Activated CD4-positive, CD25-positive, alpha-beta regulatory T cell (primary cell): ENCODE data around the gene CDC42BPA.

Experiments
- DNase-seq, 4 experiments: peaks; one replicate each; lab custom pipeline; 2025; lab: John Stamatoyannopoulos, UW

CDC42BPA gene

DNA sequence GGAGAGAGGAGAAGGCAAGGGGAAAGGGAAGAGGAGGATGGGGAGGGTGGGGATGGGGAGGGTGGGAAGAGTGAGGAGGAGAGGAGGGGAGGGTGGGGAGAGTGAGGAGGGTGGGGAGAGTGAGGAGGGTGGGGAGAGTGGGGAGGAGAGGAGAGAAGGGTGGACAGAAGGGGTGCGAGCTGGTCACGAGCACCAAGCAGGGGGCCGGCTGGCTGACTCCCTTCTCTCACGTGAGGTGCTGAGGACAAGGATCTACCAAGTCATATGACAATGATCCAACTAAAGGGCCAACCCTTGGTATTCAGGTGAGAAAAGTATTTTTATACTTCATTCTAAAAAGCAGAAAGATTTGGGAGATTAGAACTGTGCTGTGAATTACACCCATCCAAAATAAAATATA is 326.4 kb downstream of the CDC42BPA start:
- DNase-seq, result no peak

DNA sequence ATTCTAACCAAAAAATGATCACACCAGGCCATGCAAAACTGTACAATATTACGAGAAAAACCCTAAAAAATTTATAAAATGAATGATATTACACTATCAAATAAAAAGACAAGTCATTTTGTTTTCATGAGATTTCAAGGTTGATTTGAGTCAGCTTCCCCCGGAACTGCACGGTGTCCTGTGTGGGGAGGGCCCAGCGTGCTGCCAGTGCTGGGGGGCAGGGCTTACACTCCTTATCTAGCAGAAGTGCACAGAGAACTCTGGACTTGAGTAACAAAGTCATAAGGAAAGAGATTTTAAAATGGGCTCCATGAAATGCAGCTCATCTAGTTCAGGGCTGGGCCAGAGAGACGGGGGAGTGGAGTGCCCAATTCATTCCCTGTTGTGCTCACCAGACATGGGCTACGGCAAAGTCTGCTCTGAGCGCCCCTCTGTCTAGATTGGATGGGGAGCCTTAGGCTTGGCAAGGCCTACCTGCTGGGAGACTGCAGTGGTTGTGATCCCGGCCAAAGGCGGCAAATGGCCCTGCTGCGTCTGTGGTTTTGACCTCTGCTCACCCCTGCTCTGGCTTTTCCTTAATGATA is 328.1 kb downstream of the CDC42BPA start:
- DNase-seq, result peak in 3 of 4 experiments; percentile 27 to 44 (median 37)

DNA sequence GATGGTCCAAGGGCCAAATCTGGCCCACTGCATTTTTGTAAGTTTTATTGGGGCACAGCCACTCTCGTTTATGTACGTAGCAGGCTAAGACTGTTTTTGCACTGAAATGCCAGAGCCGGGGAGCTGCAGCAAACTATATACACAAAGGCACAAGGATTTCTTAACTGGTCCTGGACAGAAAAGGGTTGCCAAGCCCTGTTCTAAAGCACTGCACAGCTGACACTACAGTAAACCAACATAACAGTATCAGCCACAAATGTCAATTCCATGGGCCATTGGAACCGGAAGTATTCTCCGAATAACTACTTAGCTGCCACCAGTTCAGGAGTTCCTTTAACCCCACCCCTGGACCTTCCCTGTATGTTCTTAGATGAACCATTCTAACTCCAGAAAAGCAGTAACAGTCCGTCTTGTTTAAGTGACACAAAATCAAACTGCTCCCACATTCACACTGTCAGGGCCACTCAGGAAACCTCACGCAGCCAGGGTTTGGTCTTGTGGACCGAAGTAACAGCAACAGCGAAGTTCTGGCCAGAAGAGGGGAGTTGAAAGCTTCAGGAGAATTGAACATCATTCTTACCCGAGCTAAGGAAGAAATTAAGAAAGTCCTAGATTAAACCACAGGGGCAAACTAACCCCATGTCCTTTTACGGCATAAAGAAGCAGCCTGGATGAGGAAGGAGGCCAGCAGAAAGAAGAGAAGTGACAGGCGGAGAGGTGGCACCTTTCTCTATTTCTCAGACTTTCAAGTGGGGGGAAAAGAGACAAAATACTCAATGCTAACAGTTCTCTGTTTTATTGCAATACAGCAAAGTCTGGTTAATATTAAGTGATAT is 329.0 kb downstream of the CDC42BPA start:
- no peak for DNase-seq

DNA sequence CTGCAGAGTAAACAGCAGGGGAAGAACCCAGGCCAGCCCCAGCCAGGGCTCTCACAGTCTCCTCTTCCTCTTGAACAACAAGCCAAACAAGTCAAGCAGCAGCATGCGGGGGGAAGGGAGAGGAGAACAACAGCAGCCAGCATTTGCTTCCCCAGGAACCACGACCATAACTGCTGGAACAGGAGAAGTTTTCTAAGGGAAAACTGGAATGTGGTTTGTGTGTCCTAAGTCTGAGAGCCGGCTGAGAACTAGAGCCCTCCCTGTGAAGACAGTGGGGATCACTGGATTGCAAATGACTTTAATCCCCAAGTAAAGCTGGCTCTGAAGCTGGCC is 330.0 kb downstream of the CDC42BPA start:
- DNase-seq, result no peak

DNA sequence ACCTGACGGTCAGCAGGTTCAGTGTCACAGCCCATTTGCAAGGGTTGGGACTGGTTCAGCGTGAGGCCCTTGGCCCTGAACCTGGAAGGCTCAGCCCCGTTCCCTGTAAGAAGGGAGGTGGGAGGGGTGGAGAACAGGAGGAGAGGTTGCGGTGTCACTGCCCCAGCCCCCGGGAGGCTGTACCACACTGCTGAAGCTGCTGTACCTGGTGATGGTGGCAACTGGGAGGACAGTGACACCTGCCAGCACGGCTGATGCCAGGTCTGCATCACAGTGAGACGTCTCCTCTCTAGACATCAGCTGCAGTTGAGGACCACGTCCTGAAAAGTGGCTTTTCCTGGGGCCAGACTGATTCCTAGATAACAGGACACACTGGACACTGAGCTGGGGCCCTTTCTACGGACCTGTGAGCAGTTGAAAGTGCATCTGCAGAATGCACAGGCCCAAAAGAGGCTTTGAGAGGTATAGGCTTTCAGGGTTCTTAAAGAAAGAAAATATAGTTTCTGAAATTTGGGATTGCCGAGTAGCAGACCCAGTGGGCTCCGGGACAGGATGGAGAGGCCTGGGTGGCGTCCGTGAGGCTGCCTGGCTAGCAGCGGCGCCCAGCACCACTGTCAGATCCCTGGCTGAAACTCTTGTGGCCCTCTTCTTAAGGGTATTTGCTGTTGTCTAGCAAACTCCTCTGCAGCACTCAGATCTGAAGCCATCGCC is 330.5 kb downstream of the CDC42BPA start:
- no peak for DNase-seq

DNA sequence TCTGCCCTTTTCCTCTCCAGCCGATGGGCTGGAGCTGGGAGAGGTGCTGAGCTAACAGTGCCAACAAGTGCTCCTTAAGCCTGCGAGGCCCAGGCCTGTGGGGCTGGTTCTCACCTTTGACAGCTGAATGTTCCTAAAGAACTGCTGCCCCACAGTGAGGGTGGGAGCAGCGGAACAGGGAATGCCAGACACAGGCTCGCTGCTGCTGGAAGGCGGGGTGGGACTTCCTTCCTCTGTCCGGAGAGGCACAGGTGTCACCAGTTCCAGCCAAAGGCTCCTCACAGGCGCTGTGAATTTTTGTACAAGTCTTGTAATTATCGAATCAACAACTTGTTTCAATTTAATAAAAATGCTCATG is 331.1 kb downstream of the CDC42BPA start:
- DNase-seq, result no peak

DNA sequence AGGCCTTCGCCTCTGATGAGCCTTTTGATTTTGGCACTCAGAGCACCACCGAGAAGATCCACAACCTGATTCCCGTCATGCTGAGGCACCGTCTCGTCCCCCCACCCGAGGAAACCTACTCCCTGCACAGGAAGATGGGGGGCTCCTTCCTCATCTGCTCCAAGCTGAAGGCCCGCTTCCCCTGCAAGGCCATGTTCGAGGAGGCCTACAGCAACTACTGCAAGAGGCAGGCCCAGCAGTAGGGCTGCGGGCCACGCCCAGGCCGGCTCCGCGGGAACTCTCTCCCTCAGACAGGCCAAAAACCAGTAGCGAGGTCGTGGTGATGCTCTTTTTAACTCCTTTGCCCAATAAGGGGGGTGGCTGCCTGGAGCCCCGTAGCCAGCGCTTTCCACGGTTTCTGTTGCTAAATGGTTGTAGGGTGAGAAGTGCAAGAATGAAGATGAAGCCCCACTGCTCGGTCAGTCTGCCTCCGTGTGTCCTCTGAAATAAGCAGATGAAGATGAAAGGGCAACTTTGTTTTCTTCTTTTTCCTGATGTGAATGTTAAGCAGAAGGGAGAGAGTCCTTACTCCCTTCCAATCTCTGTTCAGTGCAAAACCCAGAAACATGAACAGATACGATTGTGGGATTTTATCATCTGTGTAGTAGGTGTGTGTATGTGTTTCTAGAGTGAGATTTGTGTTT is 331.7 kb downstream of the CDC42BPA start:
- DNase-seq, result no peak

DNA sequence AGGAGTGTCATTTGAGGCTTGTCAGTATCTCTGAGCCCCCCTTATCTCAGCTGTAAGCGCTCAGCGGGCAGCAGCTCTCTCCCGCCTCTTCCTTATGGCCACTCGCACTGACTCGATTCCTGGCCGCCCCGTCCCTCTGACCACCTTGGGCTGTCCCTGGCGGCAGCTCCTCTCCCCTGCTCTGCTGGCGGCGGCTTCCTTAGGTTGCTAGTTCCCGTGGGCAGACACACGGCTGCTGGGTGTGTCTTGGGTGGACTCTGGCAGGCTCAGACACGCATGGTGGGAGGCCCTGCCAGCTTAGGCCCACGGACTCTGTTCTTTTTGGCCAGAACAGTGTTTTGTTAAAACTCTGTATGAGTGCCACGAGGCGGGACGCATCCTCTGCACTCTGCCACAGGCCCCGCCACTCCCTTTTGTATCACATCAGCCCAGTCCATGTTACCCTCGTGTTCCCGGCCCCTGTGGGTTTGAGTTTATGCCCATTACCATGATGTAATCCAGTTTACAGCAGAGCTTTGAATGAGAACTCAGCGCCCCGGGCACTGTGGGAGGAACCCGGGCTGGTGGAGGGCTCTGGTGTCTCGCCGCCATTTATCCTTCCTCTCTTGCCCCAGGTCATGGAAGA is 332.3 kb downstream of the CDC42BPA start:
- DNase-seq, result no peak

DNA sequence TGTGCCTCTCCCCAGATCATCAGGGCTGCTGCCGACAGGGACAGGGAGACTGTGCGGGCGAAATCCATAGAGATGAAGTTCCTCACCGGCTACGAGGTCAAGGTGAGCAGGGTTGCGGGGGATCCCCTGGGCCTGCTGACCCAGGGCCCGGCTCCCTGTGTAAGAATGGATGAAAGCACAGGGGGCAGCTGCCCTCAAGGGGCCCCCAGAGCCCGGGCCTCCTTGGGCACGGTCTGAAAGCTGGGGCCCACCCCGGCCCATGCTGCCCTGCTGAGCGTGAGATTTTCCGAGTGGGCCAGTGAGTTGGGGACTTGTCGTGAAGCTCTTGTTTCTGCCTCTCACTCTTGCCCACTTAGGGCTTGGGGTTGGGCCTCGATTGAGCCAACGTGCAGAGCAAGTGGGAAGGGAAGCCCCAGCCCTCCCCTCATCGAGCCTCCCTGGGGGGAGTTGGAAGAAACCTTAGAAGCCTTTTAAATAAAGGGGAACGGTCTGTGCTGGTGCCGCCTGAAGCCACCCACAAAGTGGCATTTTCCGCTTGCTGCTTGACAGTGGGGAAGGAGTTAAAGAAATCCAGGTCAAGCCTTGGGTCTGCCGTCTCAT is 333.0 kb downstream of the CDC42BPA start:
- DNase-seq, result no peak

DNA sequence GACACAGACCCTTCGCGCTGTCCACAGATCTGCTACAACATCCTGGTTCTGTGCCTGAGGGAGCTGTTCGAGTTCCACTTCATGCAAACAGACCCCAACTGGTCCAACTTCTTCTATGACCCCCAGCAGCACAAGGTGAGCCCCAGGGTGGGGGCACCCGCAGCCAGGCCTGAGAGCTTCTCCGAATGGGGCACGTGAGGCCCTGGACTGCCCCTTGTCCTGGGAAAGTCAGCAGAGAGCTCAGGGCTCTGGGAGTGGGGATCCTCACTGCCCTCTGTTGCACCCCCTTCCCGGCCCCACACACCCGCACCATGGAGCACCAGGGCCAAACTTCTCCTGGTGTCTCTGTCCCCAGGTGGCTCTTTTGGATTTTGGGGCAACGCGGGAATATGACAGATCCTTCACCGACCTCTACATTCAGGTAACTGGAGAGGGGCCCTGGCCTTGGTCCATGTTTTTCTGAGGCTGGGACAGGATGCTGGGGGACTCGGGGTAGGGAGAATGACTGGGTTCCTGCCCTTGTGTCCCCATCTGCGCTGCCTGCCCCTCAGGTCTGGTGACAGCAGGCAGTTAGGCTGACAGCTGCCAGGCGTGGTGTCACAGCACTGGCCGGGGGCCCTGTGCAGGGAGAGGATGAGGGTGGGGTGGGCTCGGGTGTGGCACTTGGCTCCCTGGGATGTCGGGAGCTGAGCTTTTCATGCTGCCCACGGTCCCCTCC is 333.6 kb downstream of the CDC42BPA start:
- DNase-seq, result no peak

DNA sequence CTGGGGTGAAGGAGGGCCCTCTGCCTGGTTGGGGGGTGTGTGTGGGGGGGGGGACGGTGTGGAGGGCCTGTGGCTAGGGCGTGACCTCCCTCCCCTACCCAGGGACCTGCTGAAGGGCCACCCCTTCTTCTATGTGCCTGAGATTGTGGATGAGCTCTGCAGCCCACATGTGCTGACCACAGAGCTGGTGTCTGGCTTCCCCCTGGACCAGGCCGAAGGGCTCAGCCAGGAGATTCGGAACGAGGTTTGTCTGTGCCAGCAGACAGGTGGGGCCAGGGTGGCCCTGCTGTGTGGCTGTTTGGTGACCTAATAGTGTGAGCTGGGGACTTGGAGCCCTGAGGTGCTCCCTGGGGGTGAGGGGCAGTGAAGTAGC is 334.3 kb downstream of the CDC42BPA start:
- DNase-seq, result no peak

DNA sequence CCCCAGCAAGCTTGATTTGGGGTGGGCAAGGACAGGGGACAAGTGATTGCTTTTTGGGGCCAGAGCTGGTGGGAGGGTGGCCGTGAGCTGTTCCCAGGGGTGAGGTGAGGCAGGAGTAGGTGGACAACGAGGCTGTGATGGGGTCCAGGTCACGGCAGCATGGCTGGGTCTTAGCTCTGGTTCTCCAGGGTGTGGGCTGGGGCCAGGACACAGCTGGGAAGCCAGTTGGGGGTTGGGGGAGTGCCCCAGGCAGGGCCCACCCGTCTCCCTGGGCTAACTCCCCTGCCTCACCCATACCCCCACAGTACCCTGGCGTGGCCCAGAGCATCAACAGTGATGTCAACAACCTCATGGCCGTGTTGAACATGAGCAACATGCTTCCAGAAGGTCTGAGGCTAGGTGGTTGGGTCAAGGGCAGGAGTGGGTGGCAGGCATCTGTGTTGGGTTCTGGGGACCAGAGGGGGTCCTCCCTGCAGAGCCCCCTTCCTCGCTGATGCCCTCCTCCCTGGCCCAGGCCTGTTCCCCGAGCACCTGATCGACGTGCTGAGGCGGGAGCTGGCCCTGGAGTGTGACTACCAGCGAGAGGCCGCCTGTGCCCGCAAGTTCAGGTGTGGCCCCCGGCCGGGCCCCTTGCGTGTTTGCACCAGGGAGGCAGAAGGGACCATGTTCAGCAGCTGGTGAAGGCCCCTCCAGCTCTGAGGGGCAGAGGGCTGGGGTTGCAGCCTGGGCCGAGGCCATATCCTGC is 334.9 kb downstream of the CDC42BPA start:
- DNase-seq, result no peak

DNA sequence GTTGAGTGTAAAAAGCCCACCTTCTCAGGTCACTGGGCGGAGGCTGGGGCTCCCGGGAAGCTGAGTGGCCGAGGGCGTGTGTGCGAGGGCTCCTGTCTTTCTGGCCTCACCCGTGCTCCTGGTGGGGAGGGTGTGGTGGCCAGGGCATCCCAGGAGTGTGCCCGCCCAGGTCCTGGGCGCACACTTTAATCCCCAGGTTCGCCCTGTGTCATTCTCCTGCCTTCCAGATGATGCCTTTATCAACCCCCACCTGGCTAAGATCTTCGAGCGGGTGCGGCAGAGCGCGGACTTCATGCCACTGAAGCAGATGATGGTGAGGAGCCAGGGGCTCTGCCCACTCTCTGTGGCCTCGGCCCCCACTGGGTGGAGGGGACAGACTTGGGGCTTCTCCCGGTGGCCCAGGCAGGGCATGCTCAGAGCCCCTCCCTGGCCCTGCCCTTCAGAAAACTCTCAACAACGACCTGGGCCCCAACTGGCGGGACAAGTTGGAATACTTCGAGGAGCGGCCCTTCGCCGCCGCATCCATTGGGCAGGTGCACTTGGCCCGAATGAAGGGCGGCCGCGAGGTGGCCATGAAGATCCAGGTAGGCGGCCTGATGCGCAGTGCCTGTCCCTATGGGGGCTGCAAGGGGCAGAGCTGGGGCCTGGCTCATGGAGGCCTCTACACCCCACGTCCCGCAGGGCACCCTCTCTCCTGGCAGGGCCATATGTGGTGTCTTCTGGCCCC is 335.7 kb downstream of the CDC42BPA start:
- DNase-seq, result no peak

DNA sequence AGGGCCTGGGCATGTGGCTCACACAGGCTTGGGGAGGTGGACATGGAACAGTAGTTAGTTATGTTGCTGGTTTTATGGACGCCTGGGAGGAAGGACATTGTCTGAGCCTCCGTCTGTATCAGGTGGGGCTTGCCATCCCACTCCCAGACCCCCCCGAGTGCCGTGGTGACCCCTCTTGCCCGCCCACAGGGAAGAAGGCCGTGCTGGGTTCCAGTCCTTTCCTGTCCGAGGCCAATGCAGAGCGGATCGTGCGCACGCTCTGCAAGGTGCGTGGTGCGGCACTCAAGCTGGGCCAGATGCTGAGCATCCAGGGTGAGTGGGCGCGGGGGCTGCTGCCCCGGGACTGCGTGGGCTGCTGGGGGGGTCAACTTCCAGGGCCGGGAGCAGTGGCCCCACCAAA is 336.5 kb downstream of the CDC42BPA start:
- DNase-seq, result no peak

DNA sequence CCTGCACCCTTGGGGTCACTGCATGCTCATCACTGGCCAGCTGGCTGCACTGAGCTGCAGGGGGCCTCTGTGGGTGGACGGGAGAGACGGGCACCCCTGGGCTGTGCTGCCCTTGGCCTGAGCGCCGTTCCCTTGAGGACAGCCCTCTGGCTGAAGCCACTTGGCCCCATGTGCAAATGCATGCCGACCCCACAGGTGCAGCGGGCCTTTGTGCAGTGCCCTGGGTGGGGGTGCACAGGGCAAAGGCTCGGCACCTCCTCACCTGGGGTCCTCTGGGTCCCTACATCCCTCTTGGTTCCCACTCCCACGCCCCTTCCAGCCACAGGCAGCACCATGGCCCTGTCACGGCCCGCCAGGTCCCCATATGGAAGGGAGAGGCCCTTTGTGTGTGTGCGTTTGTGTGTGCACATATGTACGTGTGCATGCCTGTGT is 336.9 kb downstream of the CDC42BPA start:
- no peak for DNase-seq

DNA sequence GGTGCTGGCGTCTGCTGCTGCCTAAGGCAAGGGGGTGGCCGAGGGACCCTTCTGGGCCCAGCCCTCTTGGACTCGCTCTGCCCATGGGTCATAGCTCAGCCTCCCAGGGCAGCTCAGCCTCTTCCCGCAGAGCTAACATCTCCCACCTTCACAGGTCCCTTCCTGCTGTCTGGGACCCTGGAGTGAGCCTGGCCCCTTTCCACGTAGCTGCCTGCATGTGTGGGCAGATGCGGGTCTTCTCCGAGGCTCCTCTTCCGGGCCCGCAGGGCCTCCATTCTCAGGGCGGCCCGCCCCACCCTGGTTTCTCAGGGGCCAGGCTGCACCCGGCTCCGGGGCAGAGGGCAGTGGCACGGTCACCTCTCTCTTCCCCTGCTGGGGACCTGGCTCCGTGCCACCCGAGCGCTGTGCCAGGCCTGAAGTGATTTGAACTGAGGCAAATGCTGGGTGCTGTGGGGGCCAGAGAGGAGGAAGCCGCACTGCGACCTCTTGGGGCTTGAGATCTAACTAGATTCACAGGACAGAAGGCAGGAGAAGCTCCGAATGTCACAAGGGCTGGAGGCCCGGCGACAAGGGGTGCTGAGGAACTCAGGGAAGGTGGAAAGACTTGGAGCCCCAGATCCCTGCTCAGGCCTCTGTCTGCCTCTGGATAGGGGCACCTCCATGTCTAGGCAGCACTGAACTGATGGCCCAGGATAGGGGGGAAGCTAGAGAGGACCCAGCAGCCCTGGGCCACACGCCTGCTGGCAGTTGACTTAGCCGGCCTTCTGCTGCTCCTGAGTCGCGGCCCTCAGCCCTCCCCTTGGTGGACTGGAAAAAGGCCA is 337.5 kb downstream of the CDC42BPA start:
- DNase-seq, result no peak

DNA sequence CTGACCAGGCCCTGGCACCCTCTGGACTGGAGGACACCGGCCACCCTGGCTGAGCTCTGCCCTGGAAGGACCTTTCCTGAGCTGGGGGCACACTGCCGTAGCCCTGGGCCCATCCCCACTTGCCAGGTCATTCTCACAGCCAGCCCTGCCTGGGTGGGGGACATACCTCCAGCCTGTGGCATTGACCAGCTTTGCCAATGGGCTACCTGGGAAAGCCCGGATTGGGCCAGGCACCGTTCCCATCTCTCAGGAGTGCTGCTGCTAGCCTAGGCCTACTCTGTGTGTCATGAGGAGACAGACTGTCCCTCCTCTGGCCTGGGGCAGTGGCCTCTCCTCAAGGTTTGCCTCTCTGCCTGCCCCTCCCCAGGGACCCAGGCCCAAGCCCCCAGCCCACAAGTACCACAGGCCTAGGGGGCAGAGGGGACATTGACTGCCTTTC is 338.2 kb downstream of the CDC42BPA start:
- no peak for DNase-seq

DNA sequence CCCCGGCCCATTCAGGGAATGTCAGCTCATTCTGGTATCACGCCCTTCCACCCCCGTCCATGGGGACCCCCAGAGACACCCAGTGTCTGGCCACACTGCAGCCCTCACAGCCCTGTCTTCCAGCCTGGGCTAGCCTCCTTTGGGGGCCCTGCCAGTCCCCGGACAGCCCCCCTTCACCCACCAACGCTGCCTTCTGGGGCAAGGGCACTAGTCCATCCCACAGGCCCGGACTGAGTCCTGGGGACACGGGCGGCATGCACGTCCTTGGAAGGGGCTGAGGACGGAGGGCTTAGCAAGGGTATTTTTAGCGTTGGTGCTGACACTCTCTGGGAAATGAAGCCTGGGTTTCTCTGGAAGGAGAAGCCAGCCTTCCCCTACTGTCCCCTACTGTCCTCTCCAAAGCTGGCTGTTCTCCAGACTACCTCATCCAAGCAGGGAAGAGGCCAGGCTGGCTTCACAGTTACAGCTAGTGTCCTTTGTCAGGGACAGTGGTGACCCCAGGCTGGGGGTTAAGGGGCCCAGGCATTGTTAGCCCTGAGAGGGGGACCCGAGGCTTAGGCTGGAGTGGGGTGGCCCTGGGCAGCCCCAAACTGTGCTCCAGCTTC is 338.7 kb downstream of the CDC42BPA start:
- no peak for DNase-seq
